Right renal pelvis (tissue), 4 donors: ENCODE measurements around the gene FAM204A. TPM values are rescaled to one million over a fixed set of nuclear protein-coding genes. Genes with fewer than 3 reads are reported as not detected.

Source experiments
- DNase-seq, 4 donors: peaks; one replicate each; pipeline ENCODE4 v3.0.0-alpha.2; 2013; ENCODE audit warnings: low read depth in 4 of 4, low spot score in 3 of 4, missing footprints in 1 of 4
- polyA plus RNA-seq, 4 donors: library from polyadenylated mRNA; unstranded; fragments of 120-200 nt; gene quantifications; one replicate each; pipeline ENCODE4 v1.2.1, GENCODE V29; 2013; ENCODE audit not compliant: insufficient read length in 4 of 4

The FAM204A gene
- polyA plus RNA-seq, 4 donors, result 77.2 to 87.0 (median 80.4) TPM

DNA sequence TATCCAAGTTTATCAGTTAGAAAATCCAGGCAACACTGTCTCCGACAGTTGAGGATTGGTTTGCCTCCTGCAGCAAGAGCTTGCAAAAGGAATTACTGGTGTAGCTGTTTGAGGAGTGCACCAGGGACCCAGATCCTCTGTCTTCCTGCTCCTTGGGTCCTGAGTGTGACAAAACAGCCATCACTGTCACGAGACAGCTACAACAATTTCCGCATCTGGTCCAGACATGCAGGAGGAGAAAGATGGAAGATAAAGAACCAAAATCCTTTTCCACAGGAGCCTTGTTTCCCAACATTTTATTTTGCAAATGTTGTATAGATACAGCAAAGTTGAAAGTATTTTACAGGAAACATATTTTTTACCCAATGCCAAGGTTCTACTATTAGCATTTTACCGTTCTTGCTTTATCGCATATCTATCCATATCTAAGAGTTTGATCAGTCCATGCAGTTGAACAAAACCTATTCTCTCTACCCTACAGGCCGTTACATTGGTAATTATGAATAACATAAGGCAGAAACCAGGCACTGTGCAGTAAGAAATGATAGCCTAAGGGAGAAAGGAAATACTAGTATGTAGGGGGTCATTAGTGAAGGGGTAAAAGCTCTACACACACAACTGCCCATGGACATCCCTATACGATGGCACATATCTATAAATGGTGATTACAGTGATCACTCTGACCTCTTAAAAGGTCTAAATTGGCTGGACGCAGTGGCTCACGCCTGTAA, 54.9 kb downstream of the FAM204A start:
- DNase-seq, result no peak

DNA sequence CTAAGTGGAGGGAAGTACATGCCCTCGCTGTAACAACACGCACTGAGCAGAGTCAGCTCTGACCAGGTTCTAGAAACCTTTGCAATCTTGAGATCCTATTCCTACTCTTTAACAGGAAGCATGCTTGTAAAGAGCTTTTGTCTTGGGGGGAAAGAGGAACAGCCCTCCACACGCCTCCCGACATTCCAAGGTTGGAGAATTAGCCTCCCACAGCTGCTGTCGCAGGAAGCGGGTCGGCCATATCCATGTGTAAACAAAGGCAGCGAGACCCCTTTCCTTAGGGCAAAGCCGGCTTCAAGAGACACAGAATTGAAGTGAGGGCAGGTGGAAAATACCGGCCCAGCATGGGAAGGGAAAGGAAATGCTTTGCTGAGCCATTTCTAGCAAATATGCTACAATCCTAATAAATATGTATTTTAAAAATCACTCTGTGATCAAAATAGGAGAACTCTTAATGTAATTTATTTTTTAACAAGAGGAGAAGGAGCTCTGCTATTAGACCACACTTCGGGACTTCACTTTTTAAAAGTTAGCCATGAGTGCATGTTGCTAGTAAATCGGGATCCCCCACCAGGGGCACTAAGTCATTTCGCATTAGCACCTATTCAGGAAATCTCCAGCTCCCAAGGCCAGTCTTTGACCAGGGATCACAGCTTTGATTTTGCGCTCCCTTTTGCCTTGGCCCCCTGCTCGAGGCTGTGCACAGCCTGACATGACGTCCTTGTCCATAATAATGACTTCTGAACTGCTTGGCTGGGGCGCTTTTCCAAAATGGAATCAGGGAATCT, 55.9 kb downstream of the FAM204A start:
- DNase-seq, result no peak

DNA sequence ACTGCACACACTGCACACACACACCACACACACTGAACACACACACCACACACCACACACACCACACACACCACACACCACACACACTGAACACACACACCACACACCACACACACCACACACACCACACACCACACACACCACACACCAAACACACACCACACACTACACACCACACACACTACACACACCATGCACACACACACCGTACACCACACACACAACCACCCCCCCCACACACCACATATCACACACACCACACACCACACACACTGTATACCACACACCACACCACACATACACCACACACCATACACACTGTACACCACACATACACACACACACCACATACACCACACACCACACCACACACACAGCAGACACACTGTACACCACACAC, 59.5 kb downstream of the FAM204A start:
- DNase-seq, result no peak

DNA sequence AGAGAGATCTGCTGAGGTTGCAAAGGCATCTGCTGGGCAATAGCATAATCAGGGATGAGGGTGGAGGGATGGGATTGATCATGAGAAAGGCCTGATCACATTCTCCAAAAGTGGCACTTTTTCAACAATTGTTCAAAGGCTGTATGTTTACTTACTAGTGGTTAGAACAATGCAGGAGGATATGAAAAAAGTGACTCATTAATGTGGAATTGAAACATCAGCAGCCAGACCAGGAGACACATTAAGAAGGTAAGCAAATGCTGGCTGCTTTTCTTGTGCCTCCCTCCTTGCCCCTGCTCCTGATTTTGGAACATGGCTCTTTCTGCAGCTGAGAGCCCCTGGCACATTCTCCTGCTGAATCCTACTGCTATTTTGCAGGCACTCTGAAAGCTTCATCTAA, 63.5 kb downstream of the FAM204A start:
- DNase-seq, result no peak

DNA sequence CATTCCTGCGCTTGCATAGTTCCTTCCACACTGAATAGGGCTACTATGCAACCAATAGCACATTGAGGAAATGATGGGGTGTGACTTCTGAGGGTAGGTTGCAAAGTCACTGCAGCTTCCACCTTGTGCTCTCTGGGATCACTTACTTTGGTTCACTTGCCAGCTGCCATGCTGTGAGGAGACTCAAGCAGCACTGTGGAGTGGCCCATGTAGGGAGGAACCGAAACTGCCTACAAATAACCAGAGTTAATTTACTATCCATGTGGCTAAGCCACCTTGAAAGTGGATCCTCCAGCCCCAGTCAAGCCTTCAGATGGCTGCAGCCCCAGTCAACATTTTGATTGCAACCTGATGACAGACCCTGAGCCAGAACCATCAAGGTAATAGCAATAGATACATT, 64.3 kb downstream of the FAM204A start:
- no peak for DNase-seq

DNA sequence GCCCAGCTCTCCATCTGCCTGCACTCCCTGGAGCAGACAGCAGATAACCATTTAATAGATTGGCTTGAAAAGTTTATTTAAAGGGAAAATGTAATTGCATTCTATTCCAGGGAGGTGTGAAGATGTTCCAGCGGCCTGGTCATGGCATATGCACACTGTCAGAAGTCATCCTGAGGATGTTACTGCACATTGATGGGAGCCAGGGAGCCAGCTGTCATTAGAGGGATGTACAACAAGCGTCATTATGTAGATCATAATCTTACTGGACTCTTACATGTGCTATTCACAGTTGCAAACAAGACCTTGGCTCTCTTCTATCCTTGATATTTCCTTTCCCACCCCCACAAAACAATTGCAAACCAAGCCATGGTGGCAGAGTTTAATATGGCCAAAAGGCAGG, 65.4 kb downstream of the FAM204A start:
- DNase-seq, result no peak

DNA sequence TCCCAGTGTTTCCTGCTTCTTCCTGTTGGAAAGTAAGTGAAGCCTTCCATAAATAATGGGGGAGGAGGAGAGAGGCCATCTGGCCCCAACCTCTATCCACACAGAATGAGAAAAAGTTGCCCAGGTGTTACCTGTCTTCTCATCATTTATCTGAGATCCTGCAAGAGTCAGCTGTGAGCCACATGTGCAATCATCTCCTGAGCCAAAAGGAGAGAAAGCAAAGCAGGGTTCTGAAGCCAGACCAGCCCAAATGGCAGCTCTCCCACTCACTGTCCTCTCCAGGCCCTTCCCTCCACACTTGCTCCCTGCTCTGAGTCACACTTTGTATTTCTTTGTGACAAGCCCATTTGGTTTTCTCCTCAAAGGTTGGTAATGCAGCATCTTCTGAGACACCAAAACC, 65.9 kb downstream of the FAM204A start:
- no peak for DNase-seq

DNA sequence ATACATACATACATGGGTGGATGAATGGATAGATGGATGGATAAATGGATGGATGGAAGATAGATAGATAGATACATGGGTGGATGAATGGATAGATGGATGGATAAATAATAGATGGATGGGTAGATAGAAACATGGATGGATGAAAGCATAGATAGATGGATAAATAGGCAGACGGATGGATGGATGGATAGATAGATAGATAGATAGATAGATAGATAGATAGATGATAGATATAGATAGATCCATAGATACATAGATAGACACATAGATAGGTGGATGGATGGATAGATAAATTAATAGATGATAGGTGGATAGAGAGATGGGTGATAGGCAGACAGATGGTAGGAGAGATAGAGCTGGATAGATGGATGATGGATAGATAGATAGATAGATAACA, 68.5 kb downstream of the FAM204A start:
- DNase-seq, result no peak

DNA sequence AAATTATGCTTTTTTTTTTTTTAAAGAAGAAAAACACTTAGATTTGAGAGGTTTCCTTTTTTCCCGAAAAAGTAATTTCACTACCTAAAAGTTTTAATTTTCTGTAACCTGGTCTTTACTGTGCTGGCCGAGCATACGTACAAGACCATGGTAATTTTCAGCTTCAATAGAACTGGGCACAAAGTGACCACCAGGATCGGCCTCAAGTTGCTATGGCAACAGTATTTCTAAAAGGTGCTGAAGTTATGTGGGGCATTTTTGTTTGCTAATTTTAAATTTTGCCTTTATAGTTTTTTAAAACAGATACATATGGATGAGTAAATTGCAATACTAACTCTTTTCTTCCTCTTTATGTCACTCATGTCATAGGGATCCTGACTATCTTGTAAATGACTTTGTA, 69.4 kb downstream of the FAM204A start:
- DNase-seq, result no peak

DNA sequence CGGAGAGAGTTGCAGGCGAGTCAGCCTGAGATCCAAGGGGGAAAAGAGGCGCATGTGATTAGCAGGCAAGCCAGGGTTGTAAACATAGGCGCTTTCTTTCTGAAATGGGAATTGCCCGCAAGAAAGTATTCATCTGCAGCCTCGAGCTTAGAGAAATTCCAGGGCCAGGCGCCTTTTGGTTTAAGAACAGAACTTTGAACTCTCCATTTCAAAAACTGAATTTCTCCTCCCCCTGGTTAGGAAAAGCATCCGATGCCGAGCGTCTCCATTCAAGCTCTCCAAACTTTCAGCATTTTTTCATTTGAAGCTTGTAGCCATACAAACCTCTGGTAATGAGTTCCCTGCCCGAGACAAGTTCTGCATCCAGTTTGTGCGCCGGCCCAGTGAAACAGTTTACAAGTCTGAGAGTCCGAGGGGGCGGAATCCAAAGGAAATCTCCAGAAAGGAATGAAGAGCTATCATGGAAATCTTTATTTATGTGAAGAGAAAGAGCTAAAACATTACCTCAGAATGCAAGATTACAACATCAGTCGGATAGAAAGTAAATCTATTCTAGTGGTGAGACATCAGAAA, 69.9 kb downstream of the FAM204A start:
- DNase-seq, result peak in 1 of 4 donors; percentile 19

DNA sequence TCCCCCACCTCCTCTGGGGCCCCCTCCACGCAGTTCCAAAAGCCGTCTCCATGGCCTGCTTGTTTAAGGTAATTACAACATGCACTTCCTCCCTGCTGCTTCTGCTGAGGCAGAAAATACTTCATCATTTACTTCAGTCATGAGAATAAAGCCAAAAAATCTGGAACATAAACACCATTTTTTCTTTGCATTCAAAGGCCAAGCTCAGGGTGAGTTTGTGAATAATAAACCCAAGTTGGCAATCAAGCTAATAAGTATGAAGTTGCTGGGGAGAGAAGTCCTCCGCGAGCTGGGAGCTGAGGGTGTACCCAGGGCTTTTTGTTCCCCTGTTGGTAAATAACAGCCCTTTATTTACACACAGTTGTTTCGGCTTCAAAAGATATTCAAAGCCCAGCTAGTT, 70.5 kb downstream of the FAM204A start:
- DNase-seq, result peak in 1 of 4 donors; percentile 5

DNA sequence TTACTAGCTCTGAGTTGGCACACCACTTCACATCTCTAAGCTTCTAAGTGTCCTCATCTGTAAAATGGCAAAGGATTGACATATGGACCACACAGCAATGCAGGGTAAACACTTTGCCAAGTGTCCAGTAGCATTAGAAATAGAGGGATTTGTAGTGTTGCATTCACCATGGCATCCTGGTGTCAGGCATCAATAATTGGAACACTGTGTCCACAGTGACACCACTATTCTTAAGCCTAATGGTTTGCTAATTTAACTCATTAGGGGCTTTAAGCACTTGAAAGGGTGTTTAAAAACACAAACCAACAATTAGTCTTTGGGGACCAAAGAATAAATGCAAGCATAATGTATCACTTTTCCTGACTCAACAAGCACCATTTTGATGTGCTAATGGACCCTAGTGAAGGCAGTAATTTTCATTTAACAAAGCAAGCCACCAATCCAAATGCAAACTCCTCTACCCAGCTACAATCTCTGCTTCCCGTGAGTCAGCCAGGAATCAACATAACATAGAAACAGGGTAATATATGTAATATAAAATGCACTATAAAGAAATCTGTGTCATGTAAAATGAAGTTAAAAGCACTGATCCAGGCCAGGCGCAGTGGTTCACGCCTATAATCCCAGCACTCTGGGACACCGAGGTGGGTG, 75.9 kb downstream of the FAM204A start:
- DNase-seq, result no peak

DNA sequence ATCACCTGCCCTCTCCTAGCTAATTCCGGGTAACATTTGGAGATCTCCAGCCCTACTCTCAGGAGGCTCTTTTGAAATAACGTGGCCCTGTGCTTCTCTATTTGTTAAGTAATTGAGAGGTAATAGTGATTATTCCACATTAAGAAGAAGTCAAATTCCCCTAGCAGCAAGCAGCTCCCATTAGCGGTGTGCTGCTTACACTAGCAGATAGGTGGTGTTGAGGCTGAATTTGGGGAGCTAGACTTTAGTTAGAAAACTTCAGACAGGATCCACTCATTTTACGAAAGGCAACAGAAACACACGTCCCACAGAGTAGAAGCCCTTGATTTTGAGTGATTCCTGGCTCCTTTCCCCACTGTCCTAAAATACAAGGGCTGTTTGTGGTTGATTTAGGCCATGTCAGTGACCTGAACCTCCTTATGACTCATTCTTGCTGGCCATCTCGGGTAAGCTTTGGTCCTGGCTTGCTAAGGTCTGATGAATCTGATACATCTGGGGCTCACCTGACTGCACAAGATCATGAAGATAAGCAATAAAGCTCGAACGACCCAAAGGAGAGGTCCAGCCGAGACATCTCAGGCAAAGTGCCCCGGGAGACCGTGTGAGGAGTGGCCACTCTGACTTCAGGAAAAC, 77.2 kb downstream of the FAM204A start:
- DNase-seq, result no peak

DNA sequence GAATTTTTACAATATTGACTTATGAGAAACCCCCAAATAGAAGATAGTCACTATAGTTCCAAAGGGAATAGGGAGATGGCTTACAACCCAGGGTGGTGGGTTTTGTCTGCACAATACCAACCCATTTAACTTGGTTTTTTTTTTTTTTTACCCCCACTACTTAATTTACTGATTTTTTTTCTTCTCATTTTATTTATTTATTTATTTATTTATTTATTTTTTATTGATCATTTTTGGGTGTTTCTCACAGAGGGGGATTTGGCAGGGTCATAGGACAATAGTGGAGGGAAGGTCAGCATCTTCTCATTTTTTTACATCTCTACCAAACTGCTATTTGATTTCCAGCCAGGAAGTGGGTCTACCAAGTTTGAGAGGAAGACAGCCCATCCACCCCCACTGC, 77.9 kb downstream of the FAM204A start:
- DNase-seq, result no peak

DNA sequence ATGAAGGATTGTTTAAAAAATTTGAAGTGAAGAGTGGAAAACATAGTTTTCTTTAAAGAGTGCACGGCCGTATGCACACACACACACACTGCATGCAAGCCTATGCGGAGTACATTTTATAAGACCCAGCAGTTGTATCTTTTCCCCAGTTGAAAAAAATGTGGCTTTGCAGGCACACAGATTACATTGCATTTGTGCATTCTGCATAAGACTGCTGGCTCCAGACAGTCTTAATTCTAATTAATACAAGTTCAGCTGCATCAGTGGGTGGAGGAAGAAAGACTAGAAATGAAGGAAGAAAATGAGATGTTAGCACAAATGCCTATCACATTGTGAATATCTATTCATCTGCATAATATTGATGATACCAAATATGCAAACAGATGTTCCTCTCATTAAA, 79.6 kb downstream of the FAM204A start:
- no peak for DNase-seq

DNA sequence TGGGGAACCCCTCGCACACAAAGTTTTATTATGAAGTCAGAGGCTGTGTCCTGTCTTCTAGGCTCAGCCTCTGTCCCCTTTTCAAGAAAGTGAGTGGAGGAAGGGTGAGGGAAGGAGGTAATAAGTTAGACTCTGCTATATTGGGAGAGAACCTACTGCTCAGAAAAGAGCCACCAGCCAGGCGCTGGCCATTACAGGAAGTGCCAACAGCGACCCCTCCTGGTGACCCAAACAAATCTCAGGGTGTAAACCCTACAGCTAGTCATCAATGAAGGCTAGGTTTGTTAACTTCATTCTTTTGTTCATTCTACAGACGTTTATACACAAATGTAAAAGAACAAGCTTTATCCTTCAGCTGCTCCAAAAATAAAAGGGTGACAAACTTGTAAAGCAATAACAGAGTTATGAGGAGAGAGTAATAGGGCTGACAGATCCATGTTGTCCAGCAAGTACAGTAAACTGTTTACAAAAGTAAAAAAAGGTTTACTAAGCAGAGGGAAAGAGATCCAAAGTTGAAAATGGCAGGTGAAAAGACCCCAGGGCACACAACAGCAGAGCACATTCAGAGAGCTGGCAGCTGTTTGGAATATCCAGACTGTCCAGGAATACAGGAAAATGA, 82.7 kb downstream of the FAM204A start:
- DNase-seq, result no peak

DNA sequence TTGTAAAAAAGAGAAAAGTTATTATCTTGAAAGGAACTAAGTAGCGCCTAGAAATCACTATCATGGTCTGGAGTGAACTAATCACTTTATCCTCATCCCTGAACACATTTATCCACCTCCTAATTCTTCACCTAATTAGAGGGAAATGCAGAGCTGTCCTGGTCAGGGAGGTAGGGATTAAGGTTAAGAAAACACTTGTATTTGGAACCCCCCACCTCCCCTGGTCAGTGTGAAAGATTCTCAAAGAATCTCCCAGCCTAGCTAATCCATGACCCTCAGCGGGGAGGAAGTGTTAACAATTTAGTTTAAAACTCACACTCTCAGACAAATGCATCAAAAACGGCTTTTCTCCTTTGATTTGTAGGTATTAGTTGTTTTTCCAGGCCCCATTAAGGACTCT, 83.8 kb downstream of the FAM204A start:
- no peak for DNase-seq

DNA sequence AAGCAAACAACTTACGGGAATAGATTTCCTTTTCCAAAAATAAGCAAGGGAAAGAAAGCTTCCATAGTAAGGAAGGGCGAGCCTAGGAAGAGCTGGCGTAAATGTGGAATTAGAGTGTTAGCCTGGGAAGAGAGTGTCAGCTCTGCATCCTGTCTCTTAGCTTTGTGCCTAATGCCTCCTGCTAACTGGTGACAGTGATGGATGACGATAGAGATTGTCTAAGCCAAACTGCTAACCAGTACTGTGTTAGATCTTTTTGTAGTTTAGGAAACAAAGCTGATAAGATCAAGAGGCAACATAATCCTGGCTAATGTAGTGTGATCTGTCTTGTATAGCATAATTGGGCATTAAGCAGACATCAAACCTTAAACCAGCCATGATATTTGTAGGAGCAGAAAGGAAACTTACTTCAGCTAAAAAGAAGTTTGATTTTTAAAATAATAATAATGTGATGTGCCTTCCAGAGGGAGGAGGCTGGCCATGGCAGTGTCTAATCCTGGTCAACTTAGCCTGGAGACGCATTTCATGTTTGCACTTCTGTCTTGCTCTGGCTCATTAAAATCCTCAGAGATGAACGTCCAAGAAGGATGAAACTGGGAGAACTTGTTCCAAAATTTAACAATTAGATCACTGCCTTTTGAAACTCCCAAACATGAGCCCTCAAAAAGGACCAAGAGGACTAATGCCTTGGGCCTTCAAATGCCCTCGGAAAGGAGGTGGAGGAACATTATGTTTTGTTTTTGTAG, 85.1 kb downstream of the FAM204A start:
- no peak for DNase-seq

DNA sequence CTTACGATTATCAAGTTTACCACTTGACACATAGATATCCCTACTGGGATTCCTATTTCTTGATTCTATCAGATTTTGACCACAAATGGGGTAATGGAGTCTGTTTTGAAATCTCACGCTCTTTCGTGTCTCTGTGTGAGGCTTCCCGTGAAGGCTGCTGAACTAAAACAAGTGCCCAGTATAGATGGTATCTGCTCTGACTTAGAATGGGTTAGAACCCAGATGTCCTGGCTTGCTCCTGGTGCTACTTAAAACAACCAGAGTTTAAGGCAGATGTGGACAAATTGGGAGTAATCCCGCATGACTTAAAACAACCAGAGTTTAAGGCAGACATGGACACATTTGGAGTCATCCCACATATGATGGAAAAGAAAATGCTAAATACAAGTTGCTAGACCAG, 85.9 kb downstream of the FAM204A start:
- DNase-seq, result no peak

DNA sequence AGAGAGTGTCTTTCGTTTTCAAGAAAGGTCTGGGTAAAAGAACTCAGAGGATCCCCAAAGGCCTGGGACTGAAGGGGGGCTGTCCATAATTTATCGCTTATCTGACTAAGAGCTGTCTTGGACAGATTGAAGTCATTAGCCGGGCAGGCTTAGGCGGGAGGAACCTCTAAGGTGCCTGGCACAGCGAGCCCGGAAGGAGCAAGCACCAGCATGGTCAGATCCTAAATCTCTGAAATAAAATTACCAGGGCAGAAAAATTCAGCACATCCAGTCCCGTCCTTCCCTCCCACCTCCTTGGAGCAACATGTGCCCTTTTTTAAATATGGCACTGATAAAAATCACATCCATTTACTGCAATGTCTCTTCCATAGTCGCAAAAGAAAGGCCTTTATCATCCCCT, 86.8 kb downstream of the FAM204A start:
- DNase-seq, result no peak
